AG04449 (cell line): ENCODE results near the gene RRM2.

ENCODE experiments used
- CTCF ChIA-PET: fragments of 350-600 bp; formaldehyde crosslinking; extraction: SDS; loops from one replicate; lab custom pipeline; 2021; ENCODE audit warnings: antibody characterized with exemption; lab: Yijun Ruan, JAX
- POLR2A ChIA-PET: fragments of 400-600, 350-600 bp; formaldehyde crosslinking; extraction: SDS; loops from one replicate; lab custom pipeline; 2020; ENCODE audit warnings: antibody characterized with exemption, inconsistent platforms; lab: Yijun Ruan, JAX
- DNase-seq: peaks from one replicate; pipeline ENCODE4 v3.0.0-alpha.2; 2010; ENCODE audit warnings: low read depth, low spot score
- H3K4me3 ChIP-seq: 2 replicates; pipeline ENCODE4 v1.5.1; 2011; ENCODE audit warnings: low read depth, mild to moderate bottlenecking, control low read depth, low read length
- CTCF ChIP-seq: IDR thresholded peaks from one replicate; pipeline ENCODE4 v1.5.1; 2011; ENCODE audit warnings: mild to moderate bottlenecking, moderate library complexity, low read length, control low read depth, inconsistent platforms; ENCODE audit not compliant: insufficient read depth; ENCODE audit errors: missing control alignments

Gene RRM2

GRCh38 chr2:10080536-10081304 is 41.8 kb upstream of the RRM2 start:
- POLR2A ChIA-PET = no interaction called here
- no peak for TF ChIP-seq CTCF
- DNase-seq = no peak
- peak overlapping the region; percentile 45; the same call in 1 of the 2 replicates for H3K4me3 ChIP-seq
- CTCF ChIA-PET = interaction anchor here (1.1 to 3.1 kb wide), 6 partner anchors 9 to 355 kb away, joined by 3 to 14 read pairs (median 6); no protein-coding TSS in a partner anchor

GRCh38 chr2:10083046-10083445 is 39.5 kb upstream of the RRM2 start:
- CTCF ChIA-PET = interaction anchor here (0.8 to 4.2 kb wide), 7 partner anchors 9 to 352 kb away, joined by 3 to 59 read pairs (median 6); no protein-coding TSS in a partner anchor
- TF ChIP-seq CTCF = no peak
- H3K4me3 ChIP-seq = no peak overlapping the region
- POLR2A ChIA-PET = no interaction called here
- no peak for DNase-seq

- POLR2A ChIA-PET = no interaction called here
- CTCF ChIA-PET = interaction anchor here (1.3 to 4.2 kb wide), 6 partner anchors 9 to 351 kb away, joined by 3 to 59 read pairs (median 10); no protein-coding TSS in a partner anchor
- H3K4me3 ChIP-seq = no peak overlapping the region
- DNase-seq = no peak
- no peak for TF ChIP-seq CTCF
These were observed 38.8 kb upstream of the RRM2 start for GRCh38 chr2:10083692-10084211.

GRCh38 chr2:10084223-10084865 is 38.2 kb upstream of the RRM2 start:
- no peak for TF ChIP-seq CTCF
- DNase-seq = no peak
- POLR2A ChIA-PET = no interaction called here
- H3K4me3 ChIP-seq = no peak overlapping the region
- CTCF ChIA-PET = interaction anchor here (1.0 to 9.1 kb wide), 6 partner anchors 10 to 349 kb away, joined by 3 to 86 read pairs (median 15); no protein-coding TSS in a partner anchor

DNA sequence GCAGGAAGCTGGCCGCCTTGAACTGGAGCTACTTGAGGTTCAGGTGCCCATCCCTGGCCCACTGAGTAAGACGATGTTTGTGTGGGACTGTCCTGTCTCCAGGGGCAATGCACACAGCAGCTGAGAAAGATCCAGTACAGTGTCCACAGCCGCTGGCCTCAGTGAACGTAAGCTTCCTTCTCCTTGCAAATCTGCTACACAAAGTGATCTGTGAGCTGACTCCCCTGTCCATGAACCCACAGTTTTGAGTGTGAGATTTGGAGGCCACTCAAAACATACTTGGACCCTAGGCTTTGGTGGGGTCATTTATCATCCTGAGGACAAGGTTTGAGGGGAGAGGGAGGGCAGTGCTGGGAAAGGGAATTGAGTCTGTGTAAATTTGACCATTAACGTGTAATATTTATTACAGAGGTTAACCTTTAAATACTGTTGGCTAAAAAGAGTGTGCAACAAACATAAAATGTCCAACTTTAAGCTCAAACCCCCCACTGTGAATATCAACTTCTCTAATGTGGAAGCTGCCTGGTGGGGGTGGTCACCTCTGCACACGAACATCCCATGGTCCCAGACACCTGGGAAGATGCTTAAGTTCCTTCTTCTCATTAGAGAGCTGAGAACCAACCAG is 37.4 kb upstream of the RRM2 start:
- no peak for TF ChIP-seq CTCF
- no peak overlapping the region for H3K4me3 ChIP-seq
- ChIA-PET CTCF (interaction anchor here (1.0 to 9.1 kb wide), 7 partner anchors 11 to 350 kb away, joined by 3 to 86 read pairs (median 4); no protein-coding TSS in a partner anchor), POLR2A (no interaction called here)
- DNase-seq = no peak
